ENCODE results near the gene ACTMAP.

Gene ACTMAP

DNA sequence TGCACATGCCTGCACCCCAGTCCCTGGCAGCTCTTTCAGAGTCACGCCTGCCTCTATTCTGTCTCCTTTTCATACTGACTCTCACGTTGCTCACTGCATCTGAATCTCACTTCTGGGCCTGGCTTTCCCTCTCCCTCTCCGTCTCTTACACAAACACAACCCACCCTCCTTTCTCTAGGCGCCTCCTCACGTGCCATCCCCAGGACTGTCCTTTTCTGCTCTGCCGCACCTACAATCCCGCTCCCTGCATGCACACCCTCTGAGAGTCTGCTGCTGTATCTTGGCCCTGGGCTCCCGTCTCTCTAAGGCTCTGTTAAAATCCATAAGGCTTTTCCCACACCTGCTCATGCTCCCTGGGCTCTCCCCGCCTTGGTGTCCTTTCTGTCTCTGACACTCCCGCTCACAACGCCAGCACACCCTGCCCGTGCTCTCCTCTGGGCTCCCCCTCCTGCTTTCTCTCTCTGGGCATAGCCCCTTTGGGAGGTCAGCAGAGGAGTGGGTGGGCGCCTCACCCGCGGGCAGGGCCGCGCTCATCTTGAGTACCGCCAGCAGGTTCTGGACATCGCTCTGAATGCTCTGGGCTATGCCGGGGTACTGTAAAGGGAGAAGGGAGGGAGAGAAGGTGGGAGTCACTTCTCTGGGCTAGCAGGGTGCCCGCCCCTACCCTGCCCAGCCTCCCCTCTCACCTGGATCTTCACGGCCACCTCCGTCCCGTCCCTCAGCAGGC is 47.1 kb downstream of the ACTMAP start:
- Mint-ChIP-seq H3K27me3 (no peaks in the 10 kb centered on the region), H3K36me3 (peaks cover 6% of the 10 kb centered on the region)

DNA sequence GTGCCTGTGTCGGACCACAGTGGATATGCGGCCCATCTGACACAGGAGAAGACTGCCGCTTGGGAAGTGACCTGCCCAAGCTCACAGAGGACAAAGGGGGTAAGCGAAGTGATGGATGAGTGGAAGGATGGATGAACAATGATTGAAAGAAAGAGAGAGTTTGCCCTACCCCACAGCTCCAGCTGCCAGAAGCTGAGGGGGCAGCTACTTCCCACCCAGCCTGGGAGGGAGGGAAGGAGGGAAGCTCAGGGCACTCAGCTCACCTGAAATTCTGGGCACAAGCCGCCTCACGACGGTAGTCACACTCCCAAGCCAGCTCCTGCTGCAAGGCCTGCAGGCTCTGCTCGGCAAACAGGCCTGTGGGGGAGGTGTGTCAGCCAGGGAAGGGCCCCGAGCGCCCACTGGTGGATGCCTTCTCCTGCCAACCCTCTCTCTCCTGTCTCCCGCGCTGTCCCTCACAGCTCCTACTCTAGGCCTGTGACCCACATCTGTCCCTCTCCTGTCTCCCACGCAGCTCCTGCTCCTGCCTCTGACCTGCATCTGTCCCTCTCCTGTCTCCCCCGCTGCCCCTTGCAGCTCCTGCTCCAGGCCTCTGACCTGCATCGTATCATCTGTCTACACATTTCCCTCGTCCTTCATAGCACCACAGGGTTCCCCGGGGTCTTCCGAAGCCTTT is 47.8 kb downstream of the ACTMAP start:
- Mint-ChIP-seq H3K4me3 (no peak overlapping the region), H3K27ac (no peak overlapping the region), H3K27me3 (no peaks in the 10 kb centered on the region), H3K36me3 (peaks cover 6% of the 10 kb centered on the region), H3K4me1 (no peaks in the 10 kb centered on the region), H3K9me3 (no peaks in the 10 kb centered on the region)

More for the DNA sequence above, 47.1 kb downstream of the ACTMAP start:
- no peaks in the 10 kb centered on the region for H3K9me3 Mint-ChIP-seq
- no peak overlapping the region for H3K27ac Mint-ChIP-seq
- H3K4me3 Mint-ChIP-seq, result no peak overlapping the region
- no peaks in the 10 kb centered on the region for H3K4me1 Mint-ChIP-seq

DNA sequence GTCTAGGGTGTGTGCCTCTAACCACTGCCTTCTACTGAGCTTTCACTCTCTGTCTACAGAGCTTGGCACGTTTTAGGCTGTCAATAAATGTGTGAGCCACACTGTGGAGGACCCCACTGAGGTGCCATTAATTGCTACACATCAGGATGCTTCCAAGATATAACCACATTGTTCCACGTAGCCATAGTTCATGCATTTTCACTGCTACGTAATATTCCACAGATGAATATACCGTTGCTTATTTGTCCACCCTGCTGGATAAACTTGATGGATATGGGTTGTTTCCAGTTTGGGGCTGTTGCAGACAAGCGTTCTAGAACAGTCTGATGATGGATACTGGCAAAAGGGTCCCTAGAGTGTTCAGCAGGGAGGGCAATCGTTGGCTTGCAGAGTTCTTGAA is 48.5 kb downstream of the ACTMAP start:
- Mint-ChIP-seq H3K27me3 (no peaks in the 10 kb centered on the region), H3K36me3 (peaks cover 6% of the 10 kb centered on the region), H3K4me1 (no peaks in the 10 kb centered on the region), H3K27ac (no peak overlapping the region), H3K9me3 (no peaks in the 10 kb centered on the region), H3K4me3 (no peak overlapping the region)

DNA sequence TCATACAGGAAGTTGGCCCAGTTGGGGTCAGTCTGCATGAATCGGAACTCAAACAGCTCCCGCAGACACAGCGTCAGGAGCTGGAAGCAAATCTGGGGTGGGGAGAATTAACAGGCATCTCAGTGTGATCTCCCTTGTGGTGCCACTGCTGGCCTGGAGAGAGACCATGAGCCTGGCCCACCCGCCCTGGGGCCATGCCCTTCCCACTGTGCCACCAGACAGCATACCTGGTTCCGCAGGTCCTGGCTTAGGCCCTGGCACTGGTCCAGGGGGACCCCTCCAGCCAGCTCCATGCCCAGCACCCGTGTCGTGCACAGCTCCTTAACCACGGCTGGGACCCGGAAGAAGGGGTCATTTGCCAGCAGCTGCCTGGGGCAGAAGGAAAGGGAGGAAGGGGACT is 50.2 kb downstream of the ACTMAP start:
- Mint-ChIP-seq H3K27me3 (no peaks in the 10 kb centered on the region), H3K9me3 (no peaks in the 10 kb centered on the region), H3K4me1 (no peaks in the 10 kb centered on the region), H3K27ac (no peak overlapping the region), H3K36me3 (peaks cover 6% of the 10 kb centered on the region), H3K4me3 (no peak overlapping the region)

DNA sequence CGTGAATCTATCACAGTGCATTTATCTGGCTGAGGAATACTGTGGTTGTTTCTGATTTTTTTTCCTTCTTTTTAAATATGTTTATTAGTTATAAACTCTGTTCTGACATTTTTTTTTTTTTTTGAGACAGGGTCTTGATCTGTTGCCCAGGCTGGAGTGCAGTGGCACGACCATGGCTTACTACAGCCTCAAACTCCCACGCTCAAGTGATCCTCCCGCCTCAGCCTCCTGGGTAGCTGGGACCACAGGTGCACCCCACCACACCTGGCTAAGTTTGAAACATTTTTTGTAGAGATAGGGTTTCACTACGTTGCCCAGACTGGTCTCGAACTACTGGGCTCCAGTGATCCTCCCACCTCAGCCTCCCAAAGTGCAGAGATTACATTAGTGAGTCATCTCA is 53.3 kb downstream of the ACTMAP start:
- Mint-ChIP-seq H3K9me3 (no peaks in the 10 kb centered on the region), H3K27me3 (no peaks in the 10 kb centered on the region), H3K36me3 (peaks cover under 1% of the 10 kb centered on the region), H3K4me3 (no peak overlapping the region), H3K27ac (no peak overlapping the region), H3K4me1 (no peaks in the 10 kb centered on the region)

DNA sequence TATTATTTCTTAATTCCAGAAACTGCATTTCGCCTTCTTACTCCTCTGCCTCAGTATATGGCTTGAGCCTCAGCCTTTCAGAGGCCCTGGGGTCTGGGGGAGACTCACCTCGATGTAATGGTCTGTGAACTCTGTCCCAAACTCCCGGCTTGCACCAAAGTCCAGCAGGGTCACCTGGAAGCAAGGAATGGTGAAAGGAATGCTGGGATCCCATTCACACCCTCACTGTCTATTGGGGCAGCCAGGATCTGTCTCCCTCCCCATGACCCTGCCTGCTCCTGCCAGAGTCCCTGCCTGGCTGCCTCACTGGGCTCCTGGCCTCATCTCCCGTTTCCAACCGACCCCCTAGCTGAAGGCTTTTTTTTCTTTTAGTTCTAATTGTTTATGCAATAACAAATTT is 54.4 kb downstream of the ACTMAP start:
- Mint-ChIP-seq H3K4me3 (no peak overlapping the region), H3K27ac (no peak overlapping the region), H3K4me1 (peaks cover under 1% of the 10 kb centered on the region)

DNA sequence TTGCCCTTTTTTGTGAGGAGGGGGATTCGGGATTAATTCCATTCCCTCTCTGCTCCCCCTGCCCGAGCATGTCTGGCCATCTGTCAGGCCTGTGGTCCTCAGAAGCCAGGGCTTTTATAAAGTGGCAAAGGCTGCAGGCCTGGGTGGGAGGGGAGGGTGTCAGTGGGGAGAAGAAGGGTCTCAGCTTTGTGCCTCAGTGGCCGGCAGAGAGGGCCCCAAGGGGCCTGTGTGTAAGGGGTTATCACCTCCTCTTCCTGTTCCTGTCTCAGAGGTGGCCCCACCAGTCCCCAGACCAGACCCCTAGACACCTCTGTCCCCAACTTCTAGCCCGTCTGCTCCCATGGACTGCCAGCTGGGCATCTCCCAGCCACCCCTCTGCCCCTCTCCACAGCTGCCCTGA is 56.4 kb downstream of the ACTMAP start:
- H3K9me3 Mint-ChIP-seq, result no peaks in the 10 kb centered on the region
- H3K27me3 Mint-ChIP-seq, result no peaks in the 10 kb centered on the region
- H3K36me3 Mint-ChIP-seq, result no peaks in the 10 kb centered on the region
- peaks cover 4% of the 10 kb centered on the region for H3K4me1 Mint-ChIP-seq
- H3K27ac Mint-ChIP-seq, result no peak overlapping the region
- no peak overlapping the region for H3K4me3 Mint-ChIP-seq

More for the DNA sequence above, 54.4 kb downstream of the ACTMAP start:
- Mint-ChIP-seq H3K9me3 (no peaks in the 10 kb centered on the region), H3K36me3 (no peaks in the 10 kb centered on the region), H3K27me3 (no peaks in the 10 kb centered on the region)

DNA sequence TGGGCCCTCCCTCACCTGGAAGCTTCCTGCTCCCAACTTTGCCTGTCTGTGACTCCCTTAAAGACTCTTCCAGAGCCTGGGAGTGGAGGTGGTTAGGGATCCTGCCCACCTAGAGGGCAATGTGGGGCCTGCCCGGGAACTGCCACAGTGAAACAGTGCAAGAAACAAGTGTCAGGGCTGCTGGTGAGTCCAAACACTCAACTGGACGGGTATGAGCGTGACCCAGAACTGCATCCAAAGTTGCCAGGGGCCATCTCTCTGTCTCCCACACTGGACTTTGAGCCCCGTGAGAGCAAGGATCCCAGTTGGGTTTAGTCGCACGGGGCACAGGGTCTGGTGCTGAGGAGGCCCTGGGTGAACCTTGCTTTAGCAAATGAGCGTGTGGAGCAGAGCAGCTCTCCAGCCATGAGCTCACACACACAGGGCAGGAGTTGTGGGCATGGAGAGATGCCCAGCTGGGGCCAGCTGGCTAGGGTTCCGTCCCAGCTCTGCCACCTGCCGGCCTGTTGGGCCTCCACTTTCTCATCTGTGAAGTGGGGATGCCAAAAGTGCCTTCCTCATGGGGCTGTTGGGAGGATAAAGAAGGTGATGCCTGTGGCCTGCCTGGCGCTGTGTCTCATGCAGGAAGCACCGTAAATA is 57.0 kb downstream of the ACTMAP start:
- no peaks in the 10 kb centered on the region for H3K9me3 Mint-ChIP-seq
- peaks cover 4% of the 10 kb centered on the region for H3K4me1 Mint-ChIP-seq
- no peaks in the 10 kb centered on the region for H3K27me3 Mint-ChIP-seq
- no peak overlapping the region for H3K4me3 Mint-ChIP-seq
- peak overlapping the region; percentile 46 for H3K27ac Mint-ChIP-seq
- H3K36me3 Mint-ChIP-seq, result no peaks in the 10 kb centered on the region

DNA sequence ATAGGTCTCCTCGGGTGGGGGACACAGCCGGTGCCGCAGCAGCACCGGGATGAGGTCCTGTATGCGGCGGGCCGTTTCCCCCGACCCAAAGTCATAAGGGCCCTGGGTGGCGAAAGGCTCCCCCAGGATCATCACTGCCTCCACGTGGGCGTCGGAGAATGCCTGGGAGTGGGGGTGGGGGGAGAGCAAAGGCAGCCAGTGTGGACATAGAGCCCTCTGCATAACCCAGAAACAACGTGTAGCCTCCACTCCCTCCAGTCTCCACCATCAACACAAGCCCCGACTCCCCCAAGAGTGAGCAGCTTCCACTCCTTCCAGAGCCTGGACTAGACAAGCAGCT is 58.1 kb downstream of the ACTMAP start:
- no peaks in the 10 kb centered on the region for H3K36me3 Mint-ChIP-seq
- peak overlapping the region; percentile 53 for H3K4me3 Mint-ChIP-seq
- no peak overlapping the region for H3K27ac Mint-ChIP-seq
- peaks cover 4% of the 10 kb centered on the region for H3K4me1 Mint-ChIP-seq
- no peaks in the 10 kb centered on the region for H3K9me3 Mint-ChIP-seq
- H3K27me3 Mint-ChIP-seq, result no peaks in the 10 kb centered on the region

DNA sequence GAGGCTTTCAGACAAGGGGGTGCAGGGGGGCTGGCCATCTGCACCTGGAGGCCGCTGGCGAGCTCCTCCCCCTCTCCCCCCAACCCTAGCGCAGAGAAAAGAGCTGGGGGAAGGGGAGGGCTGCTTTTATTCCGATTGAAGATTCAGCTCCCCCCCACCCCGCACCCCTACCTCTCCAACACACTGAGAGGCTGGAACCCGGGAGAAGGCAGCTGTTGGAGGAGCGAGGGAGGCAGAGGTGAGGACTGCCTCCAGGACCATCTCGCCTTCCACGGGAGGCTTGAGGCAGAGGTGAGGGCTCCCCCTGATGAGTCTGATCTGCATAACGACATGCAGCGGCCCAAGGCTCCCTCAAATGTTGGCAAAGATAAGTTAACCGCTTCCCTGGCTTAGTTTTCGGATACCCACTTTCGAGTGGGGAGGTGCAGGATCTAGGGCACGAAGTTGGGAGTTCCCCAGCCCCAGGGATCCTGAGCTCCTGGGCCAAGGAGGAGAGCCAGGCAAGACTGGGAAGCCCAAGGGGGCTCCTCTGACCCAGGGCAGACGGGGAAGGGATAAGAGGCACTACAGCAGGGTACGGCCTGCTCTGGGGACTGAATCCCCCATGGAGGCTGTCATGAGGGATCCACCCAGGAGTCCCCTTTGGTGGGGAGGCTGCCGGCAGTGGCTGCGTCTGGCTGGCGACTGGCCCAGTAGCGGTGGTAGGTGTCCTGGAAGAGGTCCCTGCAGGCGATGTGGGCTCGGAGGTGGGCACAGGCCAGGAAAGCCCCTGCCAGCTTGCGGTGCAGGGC is 58.7 kb downstream of the ACTMAP start:
- Mint-ChIP-seq H3K4me3 (peak overlapping the region; percentile 53), H3K4me1 (peaks cover 4% of the 10 kb centered on the region), H3K27ac (peak overlapping the region; percentile 75), H3K36me3 (no peaks in the 10 kb centered on the region), H3K27me3 (no peaks in the 10 kb centered on the region), H3K9me3 (no peaks in the 10 kb centered on the region)

Data from activated naive CD4-positive, alpha-beta T cell treated with anti-CD3 and anti-CD28 coated beads, Interleukin-2, amount 50 U/mL, for 24 hours (primary cell).